SK-N-SH (cell line): Measurements from ENCODE around the gene SIDT1.

Experiments used
- ELF1 ChIP-seq: IDR thresholded peaks from 2 replicates; pipeline ENCODE4 v1.4.0; 2012
- EP300 ChIP-seq, 2 experiments: IDR thresholded peaks; 2 replicates each; pipeline versions ENCODE4 v1.4.0 to v1.6.1; 2012; ENCODE audit warnings: borderline replicate concordance in 1 of 2, low read depth in 1 of 2, low read length in 1 of 2
- EZH2phosphoT487 ChIP-seq: fragments of 200-600 bp; sonication (generic); IDR thresholded peaks from 2 replicates; pipeline ENCODE4 v1.6.1; 2017; ENCODE audit warnings: low read depth, mixed run types, mild to moderate bottlenecking, antibody characterized with exemption, moderate library complexity, borderline replicate concordance
- MEF2A ChIP-seq: IDR thresholded peaks from 2 replicates; pipeline ENCODE4 v1.4.0; 2012; ENCODE audit warnings: low read depth, borderline replicate concordance
- POLR2AphosphoS5 ChIP-seq: IDR thresholded peaks from 2 replicates; pipeline ENCODE4 v1.6.1; 2012; ENCODE audit warnings: low read depth, low read length
- RCOR1 ChIP-seq: fragments of 150-350 bp; IDR thresholded peaks from 2 replicates; pipeline ENCODE4 v1.6.1; 2017; ENCODE audit warnings: antibody characterized with exemption, low read length
- REST ChIP-seq: IDR thresholded peaks from 2 replicates; pipeline ENCODE4 v1.6.1; 2012; ENCODE audit warnings: mild to moderate bottlenecking, low read depth, low read length, moderate library complexity
- SMC3 ChIP-seq: IDR thresholded peaks from 2 replicates; pipeline ENCODE4 v1.6.1; 2012; ENCODE audit warnings: low read depth, low read length, improper control_type of control experiment
- TCF12 ChIP-seq: IDR thresholded peaks from 2 replicates; pipeline ENCODE4 v1.4.0; 2012
- TF ChIP-seq, protein P1 (sequence below): fragments of 200-600 bp; sonication (generic); IDR thresholded peaks from 2 replicates; pipeline ENCODE4 v1.6.1; 2017; ENCODE audit warnings: antibody characterized with exemption, mild to moderate bottlenecking, moderate library complexity

DNA sequence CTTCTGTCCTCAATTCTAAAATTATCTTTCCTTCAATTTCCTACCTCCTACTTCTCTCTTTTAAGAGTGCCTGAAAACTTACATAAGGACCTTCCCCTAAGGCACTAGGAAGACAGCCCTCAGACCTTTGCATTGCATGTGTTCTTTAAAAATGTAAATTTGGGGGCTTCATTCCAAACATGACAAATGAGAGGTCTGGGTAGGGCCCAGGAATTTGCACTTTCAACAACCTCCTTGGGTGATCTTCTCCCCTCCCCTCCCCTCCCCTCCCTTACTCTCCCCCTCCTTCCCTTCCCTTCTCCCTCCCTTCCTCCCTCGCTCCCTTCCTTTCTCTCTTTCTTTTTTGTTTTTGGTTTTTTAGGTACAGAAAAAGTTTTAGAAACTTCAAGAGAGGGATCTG, 145.4 kb downstream of the SIDT1 start:
- TF ChIP-seq POLR2AphosphoS5 (no peak), EZH2phosphoT487 (no peak), REST (no peak), RCOR1 (no peak), MEF2A (no peak), ELF1 (no peak), EP300 (IDR thresholded peaks at IDR 0.05; ENCODE audit: borderline replicate concordance in 1 of 2, low read depth in 1 of 2, low read length in 1 of 2) (no peak), SMC3 (no peak), TCF12 (no peak)
- TF ChIP-seq, protein P1, sequence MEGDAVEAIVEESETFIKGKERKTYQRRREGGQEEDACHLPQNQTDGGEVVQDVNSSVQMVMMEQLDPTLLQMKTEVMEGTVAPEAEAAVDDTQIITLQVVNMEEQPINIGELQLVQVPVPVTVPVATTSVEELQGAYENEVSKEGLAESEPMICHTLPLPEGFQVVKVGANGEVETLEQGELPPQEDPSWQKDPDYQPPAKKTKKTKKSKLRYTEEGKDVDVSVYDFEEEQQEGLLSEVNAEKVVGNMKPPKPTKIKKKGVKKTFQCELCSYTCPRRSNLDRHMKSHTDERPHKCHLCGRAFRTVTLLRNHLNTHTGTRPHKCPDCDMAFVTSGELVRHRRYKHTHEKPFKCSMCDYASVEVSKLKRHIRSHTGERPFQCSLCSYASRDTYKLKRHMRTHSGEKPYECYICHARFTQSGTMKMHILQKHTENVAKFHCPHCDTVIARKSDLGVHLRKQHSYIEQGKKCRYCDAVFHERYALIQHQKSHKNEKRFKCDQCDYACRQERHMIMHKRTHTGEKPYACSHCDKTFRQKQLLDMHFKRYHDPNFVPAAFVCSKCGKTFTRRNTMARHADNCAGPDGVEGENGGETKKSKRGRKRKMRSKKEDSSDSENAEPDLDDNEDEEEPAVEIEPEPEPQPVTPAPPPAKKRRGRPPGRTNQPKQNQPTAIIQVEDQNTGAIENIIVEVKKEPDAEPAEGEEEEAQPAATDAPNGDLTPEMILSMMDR: no peak
